Lung (tissue), 12 donors: ENCODE results near the gene WDR1. TPM values are rescaled to one million over a fixed set of nuclear protein-coding genes. Genes with fewer than 3 reads are reported as not detected.

Experiments
- ATAC-seq: fragments of 200-7000 bp; cut with Tn5 transposase; one replicate; pipeline ENCODE4 v1.9.1; 2020; ENCODE audit warnings: moderate number of reproducible peaks; ENCODE audit not compliant: insufficient read depth, low FRiP score
- DNase-seq, 3 donors: peaks; one replicate each; pipeline ENCODE4 v3.0.0-alpha.2; 2013 to 2017
- H3K27ac ChIP-seq, 2 donors: one replicate each; pipeline ENCODE4 v1.5.1; 2013; ENCODE audit warnings: mild to moderate bottlenecking in 2 of 2, moderate library complexity in 2 of 2, control low read depth in 1 of 2, inconsistent platforms in 1 of 2, low read depth in 1 of 2, low read length in 1 of 2
- H3K27me3 ChIP-seq, 3 donors: one replicate each; pipeline ENCODE4 v1.5.1; 2013; ENCODE audit warnings: low read length in 2 of 3; ENCODE audit not compliant: control insufficient read depth in 3 of 3, insufficient read depth in 3 of 3
- H3K36me3 ChIP-seq, 4 donors: one replicate each; pipeline ENCODE4 v1.5.1; 2013; ENCODE audit warnings: low read length in 4 of 4, mild to moderate bottlenecking in 1 of 4, moderate library complexity in 1 of 4; ENCODE audit not compliant: control insufficient read depth in 4 of 4, insufficient read depth in 4 of 4
- H3K4me1 ChIP-seq, 5 donors: one replicate each; pipeline ENCODE4 v1.5.1; 2013; ENCODE audit warnings: low read length in 5 of 5, mild to moderate bottlenecking in 2 of 5, moderate library complexity in 1 of 5; ENCODE audit not compliant: control insufficient read depth in 5 of 5, insufficient read depth in 5 of 5
- H3K4me3 ChIP-seq: one replicate; pipeline ENCODE4 v1.5.1; 2013; ENCODE audit warnings: mild to moderate bottlenecking, control low read depth, moderate library complexity
- H3K9ac ChIP-seq, 2 donors: one replicate each; pipeline ENCODE4 v1.5.1; 2013; ENCODE audit warnings: low read length in 2 of 2, control low read depth in 1 of 2; ENCODE audit not compliant: insufficient read depth in 1 of 2
- H3K9me3 ChIP-seq, 4 donors: one replicate each; pipeline ENCODE4 v1.5.1; 2013; ENCODE audit warnings: low read length in 3 of 4, mild to moderate bottlenecking in 1 of 4, moderate library complexity in 1 of 4; ENCODE audit not compliant: control insufficient read depth in 4 of 4, insufficient read depth in 3 of 4
- CTCF ChIP-seq: IDR thresholded peaks from 2 replicates; pipeline ENCODE4 v1.5.1; 2012; ENCODE audit warnings: mild to moderate bottlenecking; ENCODE audit errors: control extremely low read depth, extremely low read depth
- WGBS, 2 donors: extraction: QIAGEN DNeasy Blood & Tissue Kit; methylation state at CpG; one replicate each; pipeline ENCODE4 v1.1.7; 2013; 5-methylcytosine and 5-hydroxymethylcytosine counted together
- polyA plus RNA-seq, 2 donors: library from polyadenylated mRNA; stranded (reverse); fragments of 200-250 nt; gene quantifications; one replicate each; pipeline ENCODE4 v1.2.1, GENCODE V29; 2013
- total RNA-seq, 2 donors: library from RNA; depleted of rRNA in 1 of 2; stranded (reverse); fragments of >200 nt in 1 of 2; gene quantifications; one replicate each; pipeline ENCODE4 v1.2.1, GENCODE V29; 2014 to 2021
- donor health status: control.
- donor health status: control.
- donor health status: Bipolar disorder and iron deficiency.
- donor health status: healthy.
- donor health status: DM: yes; HTN: yes; CAD: no.

WDR1 gene
- total and polyA plus RNA-seq, 4 donors, result 72.0 to 325 (median 205) TPM

GRCh38 chr4:10162341-10163000, 45.9 kb upstream of the WDR1 start:
- Histone ChIP-seq H3K4me3 (no peak overlapping the region), H3K36me3 (no peaks in the 10 kb centered on the region), H3K9me3 (no peaks in the 10 kb centered on the region), H3K9ac (no peak overlapping the region), H3K27me3 (no peaks in the 10 kb centered on the region), H3K27ac (no peak overlapping the region), H3K4me1 (peaks cover 0 to 6% (median 0%) of the 10 kb centered on the region in 5 donors)
- ATAC-seq (no peak), DNase-seq (no peak)
- 82 to 85% methylated on average over 7 of the region's 7 CpGs for WGBS, 2 donors
- TF ChIP-seq CTCF, result no peak

- Histone ChIP-seq H3K9ac (no peak overlapping the region), H3K9me3 (no peaks in the 10 kb centered on the region), H3K27me3 (no peaks in the 10 kb centered on the region), H3K4me3 (no peak overlapping the region), H3K27ac (no peak overlapping the region), H3K36me3 (no peaks in the 10 kb centered on the region), H3K4me1 (peaks cover 0 to 6% (median 0%) of the 10 kb centered on the region in 5 donors)
- 86 to 88% methylated on average over 6 of the region's 6 CpGs for WGBS, 2 donors
- no peak for DNase-seq
- no peak for ATAC-seq
- no peak for TF ChIP-seq CTCF
Observed at GRCh38 chr4:10161840-10162239, 45.2 kb upstream of the WDR1 start.

- Histone ChIP-seq H3K9me3 (no peaks in the 10 kb centered on the region), H3K27ac (no peak overlapping the region), H3K9ac (no peak overlapping the region), H3K36me3 (no peaks in the 10 kb centered on the region), H3K27me3 (no peaks in the 10 kb centered on the region), H3K4me3 (no peak overlapping the region), H3K4me1 (peaks cover 0 to 6% (median 0%) of the 10 kb centered on the region in 5 donors)
- WGBS, 2 donors, result 44 to 46% methylated on average over 3 of the region's 3 CpGs
- ATAC-seq (no peak), DNase-seq (no peak)
- no peak for TF ChIP-seq CTCF
Observed at GRCh38 chr4:10161146-10161545, 44.5 kb upstream of the WDR1 start.
